Inferior parietal cortex (tissue), 1 donor: ENCODE data around the gene SNX1.

Source experiments
- DNase-seq: peaks from one replicate; pipeline ENCODE4 v3.0.0-alpha.2; 2016; ENCODE audit errors: extremely low spot score

Gene SNX1

GRCh38 chr15:64146885-64147681 lies 51.3 kb downstream of the SNX1 start:
- no peak for DNase-seq

- no peak for DNase-seq
These were observed 52.4 kb downstream of the SNX1 start for GRCh38 chr15:64148168-64148567.

- no peak for DNase-seq
These were observed 52.8 kb downstream of the SNX1 start for GRCh38 chr15:64148581-64148980.

- no peak for DNase-seq
These were observed 53.6 kb downstream of the SNX1 start for GRCh38 chr15:64149424-64149823.

- no peak for DNase-seq
These were observed 54.3 kb downstream of the SNX1 start for GRCh38 chr15:64149893-64150578.

- no peak for DNase-seq
These were observed 56.1 kb downstream of the SNX1 start, which contains the start of gene SNX22 for GRCh38 chr15:64151727-64152506. Gene SNX22 (plus strand): TSS chr15:64151731. CDS start chr15:64151776, 45 bp downstream.

- no peak for DNase-seq
These were observed 57.0 kb downstream of the SNX1 start for GRCh38 chr15:64152507-64153387.

GRCh38 chr15:64153480-64154367 lies 57.9 kb downstream of the SNX1 start:
- DNase-seq: peak; percentile 93

- no peak for DNase-seq
These were observed 60.2 kb downstream of the SNX1 start for GRCh38 chr15:64155802-64156651.

- no peak for DNase-seq
These were observed 61.0 kb downstream of the SNX1 start for GRCh38 chr15:64156652-64157331.

- DNase-seq: no peak
These were observed 61.9 kb downstream of the SNX1 start for GRCh38 chr15:64157599-64158125.

GRCh38 chr15:64158363-64159134 lies 62.8 kb downstream of the SNX1 start:
- no peak for DNase-seq

GRCh38 chr15:64161688-64162477 lies 66.1 kb downstream of the SNX1 start:
- DNase-seq: no peak

- DNase-seq: no peak
These were observed 66.7 kb downstream of the SNX1 start for GRCh38 chr15:64162478-64162868.

GRCh38 chr15:64162869-64163658 lies 67.3 kb downstream of the SNX1 start, which contains the start of gene PPIB:
Gene PPIB (minus strand): TSS chr15:64163022. CDS start chr15:64162986, 36 bp downstream.
- peak; percentile 96 for DNase-seq
